ENCODE results near the gene RAE1. TPM values are rescaled to one million over a fixed set of nuclear protein-coding genes. Genes with fewer than 3 reads are reported as not detected.

RAE1 gene
- total RNA-seq, 1 donor from 2014 or later, result 17.6 TPM

GRCh38 chr20:57315976-57316480, 35.0 kb upstream of the RAE1 start:
- TF ChIP-seq CTCF (IDR thresholded peaks at IDR 0.05), result no peak
- Mint-ChIP-seq H3K27ac (ENCODE audit: unreplicated experiment) (no peak overlapping the region), H3K9me3 (ENCODE audit: low read depth) (no peaks in the 10 kb centered on the region), H3K4me1 (ENCODE audit: low read depth) (no peaks in the 10 kb centered on the region), H3K4me3 (ENCODE audit: unreplicated experiment) (no peak overlapping the region), H3K27me3 (ENCODE audit: low read depth) (peaks cover 42% of the 10 kb centered on the region), H3K36me3 (ENCODE audit: low read depth) (no peaks in the 10 kb centered on the region)
- DNase-seq (ENCODE audit: low spot score), result no peak

- H3K4me3 Mint-ChIP-seq (ENCODE audit: unreplicated experiment), result no peak overlapping the region
- no peak for TF ChIP-seq CTCF (IDR thresholded peaks at IDR 0.05)
- no peak overlapping the region for H3K27ac Mint-ChIP-seq (ENCODE audit: unreplicated experiment)
- H3K9me3 Mint-ChIP-seq (ENCODE audit: low read depth), result no peaks in the 10 kb centered on the region
- H3K36me3 Mint-ChIP-seq (ENCODE audit: low read depth), result no peaks in the 10 kb centered on the region
- DNase-seq (ENCODE audit: low spot score), result no peak
- peaks cover 49% of the 10 kb centered on the region for H3K27me3 Mint-ChIP-seq (ENCODE audit: low read depth)
- no peaks in the 10 kb centered on the region for H3K4me1 Mint-ChIP-seq (ENCODE audit: low read depth)
These were observed 34.3 kb upstream of the RAE1 start for GRCh38 chr20:57316795-57317201.

- H3K4me1 Mint-ChIP-seq (ENCODE audit: low read depth), result no peaks in the 10 kb centered on the region
- no peak for DNase-seq (ENCODE audit: low spot score)
- H3K36me3 Mint-ChIP-seq (ENCODE audit: low read depth), result no peaks in the 10 kb centered on the region
- no peak overlapping the region for H3K4me3 Mint-ChIP-seq (ENCODE audit: unreplicated experiment)
- H3K27ac Mint-ChIP-seq (ENCODE audit: unreplicated experiment), result no peak overlapping the region
- TF ChIP-seq CTCF (IDR thresholded peaks at IDR 0.05), result no peak
- H3K9me3 Mint-ChIP-seq (ENCODE audit: low read depth), result no peaks in the 10 kb centered on the region
- peaks cover 53% of the 10 kb centered on the region for H3K27me3 Mint-ChIP-seq (ENCODE audit: low read depth)
These were observed 33.7 kb upstream of the RAE1 start for GRCh38 chr20:57317316-57317788.

GRCh38 chr20:57317789-57318371, 33.2 kb upstream of the RAE1 start:
- Mint-ChIP-seq H3K9me3 (ENCODE audit: low read depth) (no peaks in the 10 kb centered on the region), H3K27ac (ENCODE audit: unreplicated experiment) (no peak overlapping the region), H3K4me3 (ENCODE audit: unreplicated experiment) (no peak overlapping the region), H3K4me1 (ENCODE audit: low read depth) (peaks cover 4% of the 10 kb centered on the region), H3K36me3 (ENCODE audit: low read depth) (no peaks in the 10 kb centered on the region), H3K27me3 (ENCODE audit: low read depth) (peaks cover 54% of the 10 kb centered on the region)
- DNase-seq (ENCODE audit: low spot score), result no peak
- TF ChIP-seq CTCF (IDR thresholded peaks at IDR 0.05), result no peak

GRCh38 chr20:57319584-57319983, 31.5 kb upstream of the RAE1 start:
- no peaks in the 10 kb centered on the region for H3K9me3 Mint-ChIP-seq (ENCODE audit: low read depth)
- H3K4me1 Mint-ChIP-seq (ENCODE audit: low read depth), result peaks cover 8% of the 10 kb centered on the region
- no peak overlapping the region for H3K4me3 Mint-ChIP-seq (ENCODE audit: unreplicated experiment)
- TF ChIP-seq CTCF (IDR thresholded peaks at IDR 0.05), result no peak
- peaks cover 54% of the 10 kb centered on the region for H3K27me3 Mint-ChIP-seq (ENCODE audit: low read depth)
- H3K27ac Mint-ChIP-seq (ENCODE audit: unreplicated experiment), result no peak overlapping the region
- no peaks in the 10 kb centered on the region for H3K36me3 Mint-ChIP-seq (ENCODE audit: low read depth)
- no peak for DNase-seq (ENCODE audit: low spot score)

Measured in chondrocyte (in vitro differentiated cells).